Measurements from ENCODE around the gene ADAM11.

ADAM11 gene

GRCh38 chr17:44775136-44775837 lies 16.5 kb downstream of the ADAM11 start:
- DNase-seq (ENCODE audit: low read depth in 3 of 3): peak; percentile 93 to 97 (median 97)

GRCh38 chr17:44775838-44776621 lies 17.2 kb downstream of the ADAM11 start:
- peak in 1 of 3 donors; percentile 16 for DNase-seq (ENCODE audit: low read depth in 3 of 3)

GRCh38 chr17:44776628-44777393 lies 18.0 kb downstream of the ADAM11 start:
- DNase-seq (ENCODE audit: low read depth in 3 of 3): no peak

- no peak for DNase-seq (ENCODE audit: low read depth in 3 of 3)
Observed at GRCh38 chr17:44777394-44778348, 18.9 kb downstream of the ADAM11 start.

- DNase-seq (ENCODE audit: low read depth in 3 of 3): no peak
Observed at GRCh38 chr17:44778656-44779210, 19.9 kb downstream of the ADAM11 start.

GRCh38 chr17:44779211-44780025 lies 20.6 kb downstream of the ADAM11 start:
- peak; percentile 61 to 76 (median 73) for DNase-seq (ENCODE audit: low read depth in 3 of 3)

- no peak for DNase-seq (ENCODE audit: low read depth in 3 of 3)
Observed at GRCh38 chr17:44780161-44780560, 21.4 kb downstream of the ADAM11 start.

GRCh38 chr17:44780845-44781480 lies 22.2 kb downstream of the ADAM11 start:
- no peak for DNase-seq (ENCODE audit: low read depth in 3 of 3)

- no peak for DNase-seq (ENCODE audit: low read depth in 3 of 3)
Observed at GRCh38 chr17:44781551-44782325, 22.9 kb downstream of the ADAM11 start.

- no peak for DNase-seq (ENCODE audit: low read depth in 3 of 3)
Observed at GRCh38 chr17:44782326-44782850, 23.6 kb downstream of the ADAM11 start.

- no peak for DNase-seq (ENCODE audit: low read depth in 3 of 3)
Observed at GRCh38 chr17:44785921-44786320, 27.1 kb downstream of the ADAM11 start.

GRCh38 chr17:44786551-44787081 lies 27.8 kb downstream of the ADAM11 start:
- no peak for DNase-seq (ENCODE audit: low read depth in 3 of 3)

- no peak for DNase-seq (ENCODE audit: low read depth in 3 of 3)
Observed at GRCh38 chr17:44787271-44787940, 28.6 kb downstream of the ADAM11 start.

- DNase-seq (ENCODE audit: low read depth in 3 of 3): no peak
Observed at GRCh38 chr17:44788139-44788538, 29.4 kb downstream of the ADAM11 start.

GRCh38 chr17:44792276-44792675 lies 33.5 kb downstream of the ADAM11 start:
- DNase-seq (ENCODE audit: low read depth in 3 of 3): no peak

GRCh38 chr17:44793885-44794842 lies 35.4 kb downstream of the ADAM11 start:
- no peak for DNase-seq (ENCODE audit: low read depth in 3 of 3)
